Muscle layer of duodenum (tissue), 2 donors: ENCODE results near the gene MAML2.

ENCODE experiments used
- H3K27ac ChIP-seq: one replicate; pipeline ENCODE4 v1.7.0; 2013; ENCODE audit warnings: mild to moderate bottlenecking, low read length
- H3K27me3 ChIP-seq: one replicate; pipeline ENCODE4 v1.7.0; 2013; ENCODE audit warnings: low read depth, mild to moderate bottlenecking, control low read depth, low read length
- H3K36me3 ChIP-seq, 2 donors: one replicate each; pipeline ENCODE4 v1.7.0; 2013; ENCODE audit warnings: low read length in 2 of 2, control low read depth in 1 of 2, mild to moderate bottlenecking in 1 of 2; ENCODE audit not compliant: insufficient read depth in 2 of 2, control insufficient read depth in 1 of 2
- H3K4me1 ChIP-seq, 2 donors: one replicate each; pipeline ENCODE4 v1.7.0; 2013; ENCODE audit warnings: low read length in 2 of 2, mild to moderate bottlenecking in 2 of 2, control low read depth in 1 of 2, moderate library complexity in 1 of 2; ENCODE audit not compliant: insufficient read depth in 2 of 2, control insufficient read depth in 1 of 2
- H3K4me3 ChIP-seq, 2 donors: one replicate each; pipeline ENCODE4 v1.7.0; 2013; ENCODE audit warnings: low read length in 2 of 2, low read depth in 1 of 2, mild to moderate bottlenecking in 1 of 2
- H3K9me3 ChIP-seq, 2 donors: one replicate each; pipeline ENCODE4 v1.7.0; 2013; ENCODE audit warnings: low read length in 2 of 2, control low read depth in 1 of 2, mild to moderate bottlenecking in 1 of 2; ENCODE audit not compliant: control insufficient read depth in 1 of 2
- donor health status: healthy.

Gene MAML2

GRCh38 chr11:96111308-96111707 lies 231.7 kb downstream of the MAML2 start:
- peaks cover 0 to 20% of the 10 kb centered on the region in 2 donors for H3K4me1 ChIP-seq
- H3K27me3 ChIP-seq: no peaks in the 10 kb centered on the region
- H3K9me3 ChIP-seq: no peaks in the 10 kb centered on the region
- H3K4me3 ChIP-seq: no peak overlapping the region
- H3K27ac ChIP-seq: no peak overlapping the region
- no peaks in the 10 kb centered on the region for H3K36me3 ChIP-seq

GRCh38 chr11:96110302-96110701 lies 232.7 kb downstream of the MAML2 start:
- Histone ChIP-seq H3K36me3 (no peaks in the 10 kb centered on the region), H3K27ac (no peak overlapping the region), H3K27me3 (no peaks in the 10 kb centered on the region), H3K4me1 (peaks cover 0 to 28% of the 10 kb centered on the region in 2 donors), H3K4me3 (no peak overlapping the region), H3K9me3 (no peaks in the 10 kb centered on the region)

GRCh38 chr11:96109331-96110030 lies 233.5 kb downstream of the MAML2 start:
- H3K36me3 ChIP-seq: no peaks in the 10 kb centered on the region
- H3K4me3 ChIP-seq: no peak overlapping the region
- H3K4me1 ChIP-seq: peaks cover 0 to 29% of the 10 kb centered on the region in 2 donors
- no peak overlapping the region for H3K27ac ChIP-seq
- H3K27me3 ChIP-seq: no peaks in the 10 kb centered on the region
- H3K9me3 ChIP-seq: no peaks in the 10 kb centered on the region

- H3K4me1 ChIP-seq: peaks cover 0 to 19% of the 10 kb centered on the region in 2 donors
- no peak overlapping the region for H3K4me3 ChIP-seq
- no peaks in the 10 kb centered on the region for H3K9me3 ChIP-seq
- H3K27me3 ChIP-seq: no peaks in the 10 kb centered on the region
- H3K27ac ChIP-seq: no peak overlapping the region
- no peaks in the 10 kb centered on the region for H3K36me3 ChIP-seq
These were observed 235.7 kb downstream of the MAML2 start for GRCh38 chr11:96107143-96107824.

GRCh38 chr11:96106645-96107044 lies 236.3 kb downstream of the MAML2 start:
- no peak overlapping the region for H3K4me3 ChIP-seq
- H3K27me3 ChIP-seq: no peaks in the 10 kb centered on the region
- peaks cover 0 to 16% of the 10 kb centered on the region in 2 donors for H3K4me1 ChIP-seq
- no peaks in the 10 kb centered on the region for H3K9me3 ChIP-seq
- no peak overlapping the region for H3K27ac ChIP-seq
- no peaks in the 10 kb centered on the region for H3K36me3 ChIP-seq

GRCh38 chr11:96105944-96106343 lies 237.1 kb downstream of the MAML2 start:
- no peaks in the 10 kb centered on the region for H3K36me3 ChIP-seq
- no peak overlapping the region for H3K27ac ChIP-seq
- peaks cover 0 to 16% of the 10 kb centered on the region in 2 donors for H3K4me1 ChIP-seq
- H3K9me3 ChIP-seq: no peaks in the 10 kb centered on the region
- no peak overlapping the region for H3K4me3 ChIP-seq
- no peaks in the 10 kb centered on the region for H3K27me3 ChIP-seq

- H3K9me3 ChIP-seq: no peaks in the 10 kb centered on the region
- H3K4me3 ChIP-seq: no peak overlapping the region
- H3K36me3 ChIP-seq: no peaks in the 10 kb centered on the region
- H3K27me3 ChIP-seq: no peaks in the 10 kb centered on the region
- H3K27ac ChIP-seq: no peak overlapping the region
- peaks cover 0 to 16% of the 10 kb centered on the region in 2 donors for H3K4me1 ChIP-seq
These were observed 237.6 kb downstream of the MAML2 start for GRCh38 chr11:96105197-96105895.

- no peaks in the 10 kb centered on the region for H3K36me3 ChIP-seq
- H3K4me3 ChIP-seq: no peak overlapping the region
- H3K9me3 ChIP-seq: no peaks in the 10 kb centered on the region
- H3K27me3 ChIP-seq: no peaks in the 10 kb centered on the region
- H3K27ac ChIP-seq: no peak overlapping the region
- H3K4me1 ChIP-seq: peaks cover 0 to 16% of the 10 kb centered on the region in 2 donors
These were observed 238.5 kb downstream of the MAML2 start for GRCh38 chr11:96104496-96104895.

GRCh38 chr11:96103721-96104120 lies 239.3 kb downstream of the MAML2 start:
- H3K36me3 ChIP-seq: peaks cover 0 to 4% of the 10 kb centered on the region in 2 donors
- no peaks in the 10 kb centered on the region for H3K27me3 ChIP-seq
- H3K4me1 ChIP-seq: peaks cover 0 to 16% of the 10 kb centered on the region in 2 donors
- no peaks in the 10 kb centered on the region for H3K9me3 ChIP-seq
- H3K4me3 ChIP-seq: no peak overlapping the region
- no peak overlapping the region for H3K27ac ChIP-seq

- Histone ChIP-seq H3K27me3 (no peaks in the 10 kb centered on the region), H3K9me3 (no peaks in the 10 kb centered on the region), H3K36me3 (peaks cover 0 to 8% of the 10 kb centered on the region in 2 donors), H3K4me1 (peaks cover 0 to 16% of the 10 kb centered on the region in 2 donors), H3K27ac (no peak overlapping the region), H3K4me3 (no peak overlapping the region)
These were observed 239.9 kb downstream of the MAML2 start for GRCh38 chr11:96103102-96103501.

GRCh38 chr11:96102664-96103078 lies 240.3 kb downstream of the MAML2 start:
- Histone ChIP-seq H3K4me1 (peaks cover 0 to 16% of the 10 kb centered on the region in 2 donors), H3K36me3 (peaks cover 0 to 8% of the 10 kb centered on the region in 2 donors), H3K4me3 (no peak overlapping the region), H3K27me3 (no peaks in the 10 kb centered on the region), H3K9me3 (no peaks in the 10 kb centered on the region), H3K27ac (no peak overlapping the region)
